K562 (cell line): ENCODE results near the gene SCYL2. TPM values are rescaled to one million over a fixed set of nuclear protein-coding genes. Genes with fewer than 3 reads are reported as not detected.

Source experiments
- BRD4 ChIP-seq: fragments of 200-600 bp; sonication (generic); IDR thresholded peaks from 2 replicates; pipeline ENCODE4 v1.6.1; 2017; ENCODE audit warnings: inconsistent platforms
- CBFA2T2 ChIP-seq: fragments of 450-650 bp; conservative IDR thresholded peaks from 2 replicates; pipeline ENCODE4 v1.6.1; 2017; ENCODE audit warnings: mild to moderate bottlenecking
- DLX4 ChIP-seq: fragments of 250-450 bp; sonication (Bioruptor Pico); IDR thresholded peaks from 2 replicates; pipeline ENCODE4 v1.6.1; 2021; ENCODE audit warnings: mild to moderate bottlenecking
- FOXP4 ChIP-seq: sonication (generic); formaldehyde crosslinking; IDR thresholded peaks from 2 replicates; pipeline ENCODE4 v1.8.0; 2022; ENCODE audit warnings: mild to moderate bottlenecking, missing genetic modification reagents, borderline replicate concordance
- GATA2 ChIP-seq: sonication (generic); formaldehyde crosslinking; IDR thresholded peaks from 2 replicates; pipeline ENCODE4 v1.4.0; 2020; ENCODE audit warnings: mild to moderate bottlenecking, missing genetic modification reagents
- GTF2F1 ChIP-seq: IDR thresholded peaks from 2 replicates; pipeline ENCODE4 v1.6.1; 2011; ENCODE audit warnings: low read depth, low read length, improper control_type of control experiment
- ILK ChIP-seq: fragments of 450-650 bp; IDR thresholded peaks from 2 replicates; pipeline ENCODE4 v1.6.1; 2016; ENCODE audit warnings: missing genetic modification characterization, low read depth, mild to moderate bottlenecking, missing compliant biosample characterization, moderate library complexity, borderline replicate concordance
- LCOR ChIP-seq: sonication (generic); formaldehyde crosslinking; IDR thresholded peaks from 2 replicates; pipeline ENCODE4 v1.8.0; 2022; ENCODE audit warnings: mild to moderate bottlenecking, missing genetic modification reagents
- NFYB ChIP-seq: IDR thresholded peaks from 2 replicates; pipeline ENCODE4 v1.6.1; 2011; ENCODE audit warnings: mild to moderate bottlenecking, moderate library complexity; ENCODE audit not compliant: insufficient read length; ENCODE audit errors: extremely low read depth
- NR2F6 ChIP-seq: fragments of 450-650 bp; formaldehyde crosslinking; IDR thresholded peaks from 2 replicates; pipeline ENCODE4 v1.4.0; 2020; ENCODE audit warnings: mild to moderate bottlenecking
- SIX5 ChIP-seq, 2 experiments: IDR thresholded peaks; 2 replicates each; pipeline ENCODE4 v1.6.1; 2011; ENCODE audit warnings: low read length in 2 of 2, borderline replicate concordance in 1 of 2, low read depth in 1 of 2, mild to moderate bottlenecking in 1 of 2, moderate library complexity in 1 of 2; ENCODE audit not compliant: insufficient read depth in 1 of 2
- SMAD3 ChIP-seq: fragments of 450-650 bp; formaldehyde crosslinking; conservative IDR thresholded peaks from 2 replicates; pipeline ENCODE4 v1.4.0; 2020; ENCODE audit warnings: mild to moderate bottlenecking
- STAG1 ChIP-seq: sonication (generic); formaldehyde crosslinking; IDR thresholded peaks from 2 replicates; pipeline ENCODE4 v1.5.0; 2020; ENCODE audit warnings: missing genetic modification reagents, borderline replicate concordance
- TAF15 ChIP-seq: fragments of 200-400 bp; formaldehyde crosslinking; IDR thresholded peaks from 2 replicates; pipeline ENCODE4 v1.6.1; 2017; ENCODE audit warnings: mild to moderate bottlenecking, low read depth, low read length, moderate library complexity
- U2AF2 ChIP-seq: fragments of 200-400 bp; formaldehyde crosslinking; optimal IDR thresholded peaks from 2 replicates; pipeline ENCODE3; 2017; ENCODE audit warnings: low read depth, mild to moderate bottlenecking, low read length
- ZNF41 ChIP-seq: fragments of 250-450 bp; sonication (Bioruptor Pico); conservative IDR thresholded peaks from 2 replicates; pipeline ENCODE4 v1.4.0; 2020; ENCODE audit warnings: mild to moderate bottlenecking
- ZNF507 ChIP-seq: conservative IDR thresholded peaks from 2 replicates; pipeline ENCODE4 v1.6.1; 2017; ENCODE audit warnings: missing genetic modification characterization, missing compliant biosample characterization
- ZNF668 ChIP-seq: fragments of 250-450 bp; sonication (Bioruptor Pico); IDR thresholded peaks from 2 replicates; pipeline ENCODE4 v1.8.0; 2022; ENCODE audit warnings: mild to moderate bottlenecking, inconsistent platforms
- polyA plus RNA-seq, 8 experiments: library from polyadenylated mRNA; depleted of rRNA in 4 of 8; stranded (reverse) in 5 of 8; unstranded in 3 of 8; fragments of >200 nt; fragmentation: Nextera tagmentation in 2 of 8; fragmentation: Illumina TruSeq in 1 of 8; extraction: Ambion mirVana in 2 of 8; extraction: Trizol in 1 of 8; gene quantifications; 2 replicates each; pipeline versions ENCODE4 v1.2.1 to v1.2.3, GENCODE V29; 2011 to 2014; ENCODE audit warnings: inconsistent platforms in 1 of 8, missing spikeins in 1 of 8
- total RNA-seq, 7 experiments: library from RNA; depleted of rRNA in 6 of 7; stranded (reverse); fragments of >200 nt in 6 of 7; fragmentation: Illumina TruSeq in 2 of 7; extraction: Trizol in 2 of 7; gene quantifications; 2 replicates each; pipeline versions ENCODE4 v1.2.1 to v1.2.3, GENCODE V29; 2011 to 2021; ENCODE audit warnings: low replicate concordance in 1 of 7
- TF ChIP-seq, protein P1 (sequence below), 3 experiments: IDR thresholded peaks in 2 of 3; conservative IDR thresholded peaks in 1 of 3; 2 replicates each; pipeline ENCODE4 v1.5.1; 2011 to 2012; ENCODE audit warnings: low read length in 3 of 3, mild to moderate bottlenecking in 3 of 3, control low read depth in 2 of 3, improper control_type of control experiment in 1 of 3, inconsistent platforms in 1 of 3, low read depth in 1 of 3, mixed read lengths in 1 of 3, moderate library complexity in 1 of 3; ENCODE audit not compliant: insufficient read depth in 2 of 3
- TF ChIP-seq, protein P2 (sequence below): sonication (generic); formaldehyde crosslinking; IDR thresholded peaks from 2 replicates; pipeline ENCODE4 v1.8.1; 2022; ENCODE audit warnings: missing genetic modification reagents
- TF ChIP-seq, protein P3 (sequence below): sonication (generic); formaldehyde crosslinking; IDR thresholded peaks from 2 replicates; pipeline ENCODE4 v1.8.1; 2023; ENCODE audit warnings: mild to moderate bottlenecking, missing genetic modification reagents

The SCYL2 gene
- total and polyA plus RNA-seq, 9 of the 15 experiments (the other 6 are each of a cell fraction or from before 2014, with no cell fraction given), result 9.9 to 49.0 (median 32.9) TPM

GRCh38 chr12:100266835-100267602 lies at the start of gene SCYL2, which contains the start of gene DEPDC4 (continued):
- TF ChIP-seq FOXP4 (CRISPR knock-in tag), result no peak
- no peak for TF ChIP-seq ILK
- TF ChIP-seq, protein P1, sequence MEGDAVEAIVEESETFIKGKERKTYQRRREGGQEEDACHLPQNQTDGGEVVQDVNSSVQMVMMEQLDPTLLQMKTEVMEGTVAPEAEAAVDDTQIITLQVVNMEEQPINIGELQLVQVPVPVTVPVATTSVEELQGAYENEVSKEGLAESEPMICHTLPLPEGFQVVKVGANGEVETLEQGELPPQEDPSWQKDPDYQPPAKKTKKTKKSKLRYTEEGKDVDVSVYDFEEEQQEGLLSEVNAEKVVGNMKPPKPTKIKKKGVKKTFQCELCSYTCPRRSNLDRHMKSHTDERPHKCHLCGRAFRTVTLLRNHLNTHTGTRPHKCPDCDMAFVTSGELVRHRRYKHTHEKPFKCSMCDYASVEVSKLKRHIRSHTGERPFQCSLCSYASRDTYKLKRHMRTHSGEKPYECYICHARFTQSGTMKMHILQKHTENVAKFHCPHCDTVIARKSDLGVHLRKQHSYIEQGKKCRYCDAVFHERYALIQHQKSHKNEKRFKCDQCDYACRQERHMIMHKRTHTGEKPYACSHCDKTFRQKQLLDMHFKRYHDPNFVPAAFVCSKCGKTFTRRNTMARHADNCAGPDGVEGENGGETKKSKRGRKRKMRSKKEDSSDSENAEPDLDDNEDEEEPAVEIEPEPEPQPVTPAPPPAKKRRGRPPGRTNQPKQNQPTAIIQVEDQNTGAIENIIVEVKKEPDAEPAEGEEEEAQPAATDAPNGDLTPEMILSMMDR (IDR thresholded peaks at IDR 0.05 in 2 of 3, conservative IDR thresholded peaks at IDR 0.05 in 1 of 3; ENCODE audit: insufficient read depth in 2 of 3, low read depth in 1 of 3, low read length in 3 of 3), result no peak
- TF ChIP-seq STAG1 (CRISPR knock-in tag), result no peak
- TF ChIP-seq, protein P2, sequence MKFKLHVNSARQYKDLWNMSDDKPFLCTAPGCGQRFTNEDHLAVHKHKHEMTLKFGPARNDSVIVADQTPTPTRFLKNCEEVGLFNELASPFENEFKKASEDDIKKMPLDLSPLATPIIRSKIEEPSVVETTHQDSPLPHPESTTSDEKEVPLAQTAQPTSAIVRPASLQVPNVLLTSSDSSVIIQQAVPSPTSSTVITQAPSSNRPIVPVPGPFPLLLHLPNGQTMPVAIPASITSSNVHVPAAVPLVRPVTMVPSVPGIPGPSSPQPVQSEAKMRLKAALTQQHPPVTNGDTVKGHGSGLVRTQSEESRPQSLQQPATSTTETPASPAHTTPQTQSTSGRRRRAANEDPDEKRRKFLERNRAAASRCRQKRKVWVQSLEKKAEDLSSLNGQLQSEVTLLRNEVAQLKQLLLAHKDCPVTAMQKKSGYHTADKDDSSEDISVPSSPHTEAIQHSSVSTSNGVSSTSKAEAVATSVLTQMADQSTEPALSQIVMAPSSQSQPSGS (CRISPR knock-in tag), result peak; percentile 46; the same call in 1 of the 2 replicates
- no peak for TF ChIP-seq GATA2 (CRISPR knock-in tag)
- TF ChIP-seq, protein P3, sequence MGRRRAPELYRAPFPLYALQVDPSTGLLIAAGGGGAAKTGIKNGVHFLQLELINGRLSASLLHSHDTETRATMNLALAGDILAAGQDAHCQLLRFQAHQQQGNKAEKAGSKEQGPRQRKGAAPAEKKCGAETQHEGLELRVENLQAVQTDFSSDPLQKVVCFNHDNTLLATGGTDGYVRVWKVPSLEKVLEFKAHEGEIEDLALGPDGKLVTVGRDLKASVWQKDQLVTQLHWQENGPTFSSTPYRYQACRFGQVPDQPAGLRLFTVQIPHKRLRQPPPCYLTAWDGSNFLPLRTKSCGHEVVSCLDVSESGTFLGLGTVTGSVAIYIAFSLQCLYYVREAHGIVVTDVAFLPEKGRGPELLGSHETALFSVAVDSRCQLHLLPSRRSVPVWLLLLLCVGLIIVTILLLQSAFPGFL (CRISPR knock-in tag), result no peak
- TF ChIP-seq TAF15, result no peak
- no peak for TF ChIP-seq NFYB
- TF ChIP-seq BRD4, result peak; percentile 53; the same call in 1 of the 2 replicates
- TF ChIP-seq ZNF41 (CRISPR knock-in tag), result no peak
- no peak for TF ChIP-seq DLX4 (CRISPR knock-in tag)
- no peak for TF ChIP-seq SIX5 (IDR thresholded peaks at IDR 0.05; ENCODE audit: borderline replicate concordance in 1 of 2, insufficient read depth in 1 of 2, low read depth in 1 of 2, low read length in 2 of 2)
- no peak for TF ChIP-seq SMAD3 (CRISPR knock-in tag)
- TF ChIP-seq NR2F6 (CRISPR knock-in tag), result no peak
- no peak for TF ChIP-seq GTF2F1
- TF ChIP-seq ZNF668 (CRISPR knock-in tag), result no peak
- peak; percentile 23; the same call in 1 of the 2 replicates for TF ChIP-seq LCOR (CRISPR knock-in tag)
- no peak for TF ChIP-seq U2AF2
- no peak for TF ChIP-seq CBFA2T2
- no peak for TF ChIP-seq ZNF507
